Measurements from ENCODE around the gene DCHS2. TPM values are rescaled to one million over a fixed set of nuclear protein-coding genes. Genes with fewer than 3 reads are reported as not detected.

Gene DCHS2
- polyA plus RNA-seq, 3 donors, result 3.9 to 7.6 (median 7.1) TPM

- no peak for DNase-seq
Measured at GRCh38 chr4:154452798-154453346, 38.7 kb downstream of the DCHS2 start.

DNA sequence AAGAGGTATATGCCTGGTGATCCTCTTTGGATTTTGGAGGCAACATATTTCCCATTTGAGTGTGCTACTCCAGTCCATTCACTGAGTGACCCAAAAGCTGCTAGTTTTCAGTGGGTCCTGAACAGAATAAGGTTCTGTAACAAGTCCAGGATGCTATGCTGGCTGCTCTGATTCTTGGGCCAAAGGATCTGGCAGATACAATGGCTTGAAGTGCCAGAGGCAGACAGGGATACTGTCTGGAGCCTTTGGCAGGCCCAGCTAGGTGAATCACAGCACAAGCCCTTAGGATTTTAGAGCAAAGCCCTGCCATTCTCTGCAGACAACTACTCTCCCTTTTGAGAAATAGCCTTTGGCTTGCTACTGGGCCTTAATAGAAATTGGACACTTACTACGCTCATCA, 40.6 kb downstream of the DCHS2 start:
- no peak for DNase-seq

GRCh38 chr4:154444958-154445357, 46.6 kb downstream of the DCHS2 start:
- DNase-seq, result no peak

GRCh38 chr4:154441982-154442381, 49.6 kb downstream of the DCHS2 start:
- no peak for DNase-seq

DNA sequence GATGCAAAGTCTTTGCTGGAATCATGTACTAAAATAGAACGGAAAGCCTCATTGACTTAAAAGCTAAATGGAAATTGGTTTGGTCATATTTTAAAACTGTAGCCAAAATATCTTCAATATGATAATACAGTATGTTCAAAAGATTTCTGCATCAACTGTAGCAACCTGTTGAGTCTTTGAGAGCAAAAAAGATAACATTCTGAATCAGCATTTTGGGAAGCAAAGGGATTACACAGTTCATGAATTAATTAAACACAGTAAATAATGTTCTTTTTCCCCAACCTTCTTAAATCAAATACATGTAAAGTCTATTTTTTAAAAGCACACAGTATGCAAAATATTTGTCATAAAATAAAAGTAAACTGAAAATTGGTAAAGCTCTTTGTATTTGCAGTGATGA, 50.5 kb downstream of the DCHS2 start:
- no peak for DNase-seq

- DNase-seq, result no peak
Measured at GRCh38 chr4:154439224-154439623, 52.4 kb downstream of the DCHS2 start.

GRCh38 chr4:154435895-154436294, 55.7 kb downstream of the DCHS2 start:
- DNase-seq, result no peak

GRCh38 chr4:154433543-154433942, 58.1 kb downstream of the DCHS2 start:
- no peak for DNase-seq

DNA sequence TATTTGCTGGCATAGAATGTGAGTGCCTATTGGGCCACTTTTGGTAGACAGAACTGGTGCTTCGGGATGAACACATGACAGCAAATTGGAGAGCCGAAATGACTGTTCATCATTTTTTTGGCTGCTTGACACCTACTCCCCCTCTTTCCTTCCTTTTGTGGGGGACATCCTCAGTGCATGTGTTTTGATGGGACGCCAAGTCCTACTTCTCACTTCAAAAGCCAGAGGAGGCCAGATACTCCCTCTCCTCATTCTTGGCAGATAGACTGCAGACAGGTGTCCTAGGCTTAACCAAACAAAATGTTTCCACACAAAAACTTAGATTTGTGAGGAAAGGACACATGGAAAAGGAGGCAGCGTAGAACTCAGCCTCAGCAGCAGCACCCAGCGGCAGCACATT, 62.4 kb downstream of the DCHS2 start:
- no peak for DNase-seq

DNA sequence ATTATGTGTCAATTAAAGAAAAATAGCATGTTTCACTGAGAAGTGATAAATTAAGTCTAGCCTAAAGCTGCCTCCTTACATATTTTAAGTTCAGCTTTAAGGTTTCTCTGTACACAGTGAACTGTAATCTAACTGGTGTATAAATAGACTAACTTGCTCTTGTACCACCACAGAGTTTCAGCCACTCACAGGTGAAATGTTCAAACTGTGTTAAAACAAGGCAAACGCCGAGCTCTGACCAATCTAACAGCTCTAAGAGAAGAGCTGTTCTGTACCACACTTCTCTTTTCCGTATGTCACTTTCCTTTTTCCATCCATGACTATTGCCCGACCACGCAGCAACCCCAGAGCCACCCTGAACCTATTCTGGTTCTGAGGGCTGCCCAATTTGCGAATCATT, 64.5 kb downstream of the DCHS2 start:
- DNase-seq, result no peak

- no peak for DNase-seq
Measured at GRCh38 chr4:154425514-154425913, 66.1 kb downstream of the DCHS2 start.

DNA sequence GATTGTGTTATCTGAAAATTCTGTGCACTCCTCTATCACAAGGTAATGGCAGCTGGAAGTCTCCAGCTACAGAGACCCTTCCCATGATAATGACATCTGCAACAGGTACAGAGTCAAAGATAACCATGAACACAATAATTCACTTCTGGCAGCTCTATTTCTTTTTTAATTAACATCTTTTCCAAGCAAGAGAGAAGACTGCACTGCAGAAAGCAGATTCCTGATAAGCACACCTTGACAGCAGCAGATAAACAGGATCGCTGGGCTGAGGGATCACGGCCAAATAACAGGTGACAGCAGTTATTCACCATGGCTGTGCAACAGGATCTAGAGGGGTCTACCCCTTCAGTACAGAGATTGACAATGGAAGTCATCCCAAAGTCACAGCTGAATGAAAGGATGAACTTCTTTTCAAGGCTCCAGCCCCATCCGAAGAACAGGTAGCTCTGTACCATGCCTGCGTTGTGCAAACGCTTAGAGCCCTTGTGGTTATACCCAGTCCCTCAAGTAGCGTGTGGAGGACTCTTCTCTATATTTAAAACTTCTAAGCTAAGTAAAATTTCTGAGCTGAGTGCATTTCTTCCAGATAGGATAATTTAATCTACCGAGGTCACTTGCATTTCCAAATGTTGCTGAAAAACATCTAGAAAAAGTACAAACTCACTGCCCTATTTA, 66.7 kb downstream of the DCHS2 start:
- DNase-seq, result no peak

- no peak for DNase-seq
Measured at GRCh38 chr4:154422152-154422551, 69.4 kb downstream of the DCHS2 start.

- DNase-seq, result no peak
Measured at GRCh38 chr4:154421618-154422017, 70.0 kb downstream of the DCHS2 start.

- no peak for DNase-seq
Measured at GRCh38 chr4:154417373-154417673, 74.3 kb downstream of the DCHS2 start.

- peak; percentile 54 for DNase-seq
Measured at GRCh38 chr4:154416190-154416547, 75.4 kb downstream of the DCHS2 start.

DNA sequence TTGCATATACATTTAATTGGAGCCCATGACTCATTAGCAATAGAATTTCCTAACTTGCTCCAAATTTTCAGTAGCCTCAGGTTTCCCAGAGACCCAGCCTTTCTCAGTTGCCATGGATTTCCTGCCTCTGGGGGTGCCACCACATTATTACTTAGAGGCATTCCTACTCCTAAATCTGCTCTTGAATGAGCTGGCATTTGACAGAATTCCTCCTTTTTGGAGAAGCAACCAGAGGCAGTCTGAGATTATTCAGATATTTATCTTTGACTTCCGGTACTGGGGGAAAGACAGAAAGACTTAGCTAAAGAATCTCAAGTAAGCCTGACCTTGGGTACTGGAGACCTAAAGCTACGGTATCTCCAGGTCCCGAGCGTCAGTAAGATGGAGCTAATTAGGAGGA, 76.3 kb downstream of the DCHS2 start:
- DNase-seq, result no peak

DNA sequence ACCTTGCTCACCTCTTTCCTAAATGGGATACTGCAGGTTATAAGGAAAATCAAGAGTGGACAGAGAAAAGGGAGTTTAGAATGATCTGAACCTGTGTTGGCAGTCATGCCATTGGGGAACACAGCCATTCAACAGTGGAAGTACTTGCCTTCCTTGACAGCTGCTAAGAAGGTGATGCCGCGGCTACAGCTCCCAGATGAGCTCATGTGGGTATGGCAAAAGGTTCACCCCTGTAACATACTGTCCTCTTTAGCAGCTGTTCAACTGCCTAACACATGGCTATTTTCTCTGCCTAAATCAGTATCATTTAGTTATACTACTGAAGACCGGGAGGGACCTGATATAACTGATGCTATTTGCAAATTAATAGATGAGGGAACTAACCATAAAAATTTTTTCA, 76.8 kb downstream of the DCHS2 start:
- no peak for DNase-seq

GRCh38 chr4:154414371-154414770, 77.2 kb downstream of the DCHS2 start:
- DNase-seq, result no peak

DNA sequence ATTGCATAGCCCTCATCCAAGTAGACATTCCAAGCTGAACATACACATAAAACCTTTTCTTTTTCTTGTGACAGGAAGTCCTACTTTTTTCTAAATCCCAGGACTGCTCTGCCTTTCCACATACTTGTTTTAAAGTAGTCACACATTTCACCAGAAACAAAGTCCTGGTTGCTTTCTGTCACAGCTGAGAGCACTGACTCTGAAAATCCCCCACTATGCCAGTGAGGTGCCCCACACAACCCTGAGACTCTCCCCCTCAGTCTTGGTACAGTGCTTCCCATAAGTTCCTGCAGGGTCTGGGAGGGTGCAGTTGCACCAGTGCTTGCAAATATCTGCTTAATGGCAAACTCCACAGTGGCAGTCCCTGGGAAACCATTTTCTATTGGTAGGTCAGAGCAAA, 84.2 kb downstream of the DCHS2 start:
- no peak for DNase-seq

GRCh38 chr4:154406018-154406795, 85.4 kb downstream of the DCHS2 start:
- DNase-seq, result peak; percentile 79

DNA sequence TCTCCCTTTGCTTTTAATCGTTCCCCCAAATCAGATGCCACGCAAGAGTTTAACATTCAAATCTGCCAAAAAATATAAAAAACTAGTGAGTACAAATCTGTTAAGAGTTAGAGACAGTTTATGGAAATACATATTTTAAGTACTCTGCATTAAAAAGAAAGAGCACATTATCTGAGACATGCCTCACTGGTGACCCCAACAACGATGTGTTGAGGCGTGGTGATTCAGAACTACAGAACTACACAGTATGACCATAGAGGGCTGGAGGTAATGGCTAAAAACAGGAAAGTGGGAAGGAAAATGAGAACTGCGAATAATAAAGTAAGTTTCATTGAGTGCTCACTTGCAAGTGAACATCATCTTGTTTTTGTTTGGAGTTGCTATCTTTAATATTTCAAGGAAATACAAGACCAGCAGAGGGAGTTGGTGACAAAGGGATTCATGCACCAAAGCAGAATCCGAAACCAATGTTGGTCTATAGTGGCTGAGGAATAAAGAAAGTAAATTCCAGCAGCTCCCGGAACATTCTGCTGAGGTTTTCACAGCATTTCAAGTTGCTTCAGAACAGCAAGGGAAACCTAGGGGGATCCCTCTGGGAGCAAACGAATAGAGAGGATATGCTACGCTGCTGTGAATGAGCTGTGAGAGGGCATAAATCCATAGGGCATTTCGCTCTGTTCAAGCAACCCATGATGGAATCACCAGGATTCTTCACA, 92.2 kb downstream of the DCHS2 start:
- peak; percentile 66 for DNase-seq

GRCh38 chr4:154390324-154390723, 101.3 kb downstream of the DCHS2 start:
- no peak for DNase-seq

Data from renal pelvis (tissue), 4 donors.